Medulla oblongata (tissue), 1 donor: Measurements from ENCODE around the gene SOCS4.
"Not testable (repeated sequence)": the region's sequence is repeated elsewhere in the genome, so short reads cannot be mapped to it uniquely, and the experiment has no call there.

Experiments used
- DNase-seq: peaks from one replicate; pipeline ENCODE4 v3.0.0-alpha.2; 2015; ENCODE audit errors: extremely low spot score

The SOCS4 gene, protein sequence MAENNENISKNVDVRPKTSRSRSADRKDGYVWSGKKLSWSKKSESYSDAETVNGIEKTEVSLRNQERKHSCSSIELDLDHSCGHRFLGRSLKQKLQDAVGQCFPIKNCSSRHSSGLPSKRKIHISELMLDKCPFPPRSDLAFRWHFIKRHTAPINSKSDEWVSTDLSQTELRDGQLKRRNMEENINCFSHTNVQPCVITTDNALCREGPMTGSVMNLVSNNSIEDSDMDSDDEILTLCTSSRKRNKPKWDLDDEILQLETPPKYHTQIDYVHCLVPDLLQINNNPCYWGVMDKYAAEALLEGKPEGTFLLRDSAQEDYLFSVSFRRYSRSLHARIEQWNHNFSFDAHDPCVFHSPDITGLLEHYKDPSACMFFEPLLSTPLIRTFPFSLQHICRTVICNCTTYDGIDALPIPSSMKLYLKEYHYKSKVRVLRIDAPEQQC

DNA sequence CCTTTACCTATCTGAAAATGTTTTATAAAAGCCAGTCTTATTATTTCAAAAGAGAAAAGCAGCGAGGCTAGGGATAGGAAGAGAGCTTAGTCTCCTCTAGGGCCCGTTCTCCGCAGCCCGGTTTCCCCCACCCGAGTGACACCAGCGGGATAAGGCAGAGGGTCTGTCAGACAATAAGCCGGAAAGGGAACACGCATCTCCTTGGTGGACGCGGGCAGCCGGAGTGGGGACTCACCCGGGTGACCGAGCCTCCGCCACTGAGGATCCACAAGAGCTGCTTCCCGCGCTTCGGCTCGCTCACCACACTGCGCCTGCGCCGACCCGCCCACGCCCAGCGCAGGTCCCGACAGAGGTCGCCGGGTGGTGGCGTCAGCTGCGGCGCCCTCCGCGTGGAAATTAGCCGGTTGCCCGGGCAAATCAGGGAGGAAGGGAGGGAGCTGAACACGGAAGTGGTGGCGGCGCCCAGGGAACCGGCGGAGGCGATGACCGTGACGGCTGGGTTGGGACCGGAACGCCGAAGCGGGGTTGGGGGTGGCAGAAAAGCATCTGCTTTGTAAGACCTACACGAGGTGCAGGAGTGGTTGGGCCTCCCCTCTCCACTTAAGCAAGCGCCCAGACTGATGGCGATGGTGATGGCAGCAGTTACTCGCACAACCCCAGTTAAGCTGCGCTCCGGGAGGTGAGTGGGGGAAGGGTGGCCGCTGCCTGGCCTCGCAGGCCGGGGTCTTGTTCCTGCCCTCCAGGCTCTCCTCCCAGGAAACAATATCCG is at the start of gene SOCS4, which contains the start of gene WDHD1:
TSS of gene SOCS4 (plus strand) at position 444 of the 769 bp plus-strand sequence. CDS start 15,806 bp downstream, outside the sequence.
TSS of gene WDHD1 (minus strand) at position 307 of the 769 bp plus-strand sequence. CDS start 312 bp downstream, outside the sequence.
- peak; percentile 95 for DNase-seq

DNA sequence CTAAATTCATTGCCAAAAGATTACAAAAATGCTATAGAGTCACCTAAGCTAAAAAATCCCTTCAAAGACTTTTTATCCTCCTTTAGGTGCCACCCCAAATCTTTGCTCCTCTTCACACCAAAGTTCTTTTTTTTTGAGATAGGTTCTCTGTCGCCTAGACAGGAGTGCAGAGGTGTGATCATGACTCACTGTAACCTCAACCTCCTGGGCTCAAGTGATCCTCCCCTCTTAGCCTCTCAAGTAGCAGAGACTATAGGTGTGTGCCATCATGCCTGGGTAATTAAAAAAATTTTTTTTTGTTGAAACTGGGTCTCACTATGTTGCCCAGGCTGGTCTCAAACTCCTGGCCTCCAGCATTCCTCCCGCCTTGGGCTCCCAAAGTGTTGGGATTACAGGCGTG is 48.0 kb upstream of the SOCS4 start:
- no peak for DNase-seq

DNA sequence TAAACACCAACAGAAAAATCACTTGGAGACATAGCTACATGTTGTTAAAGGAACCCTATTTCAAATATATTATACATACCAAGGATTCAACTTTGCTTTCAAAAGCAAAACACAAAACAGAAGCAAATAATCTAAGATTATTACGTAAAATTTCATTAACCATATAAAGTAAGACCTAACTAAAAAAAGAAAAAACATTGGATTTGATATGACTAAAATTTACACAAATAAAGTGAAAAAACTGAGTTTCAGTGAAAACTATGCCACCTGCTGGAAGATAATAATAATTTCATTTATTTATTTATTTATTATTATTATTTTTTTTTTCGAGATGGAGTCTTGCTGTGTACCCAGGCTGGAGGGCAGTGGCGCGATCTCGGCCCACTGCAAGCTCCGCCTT is 45.3 kb upstream of the SOCS4 start:
- DNase-seq, result no peak

DNA sequence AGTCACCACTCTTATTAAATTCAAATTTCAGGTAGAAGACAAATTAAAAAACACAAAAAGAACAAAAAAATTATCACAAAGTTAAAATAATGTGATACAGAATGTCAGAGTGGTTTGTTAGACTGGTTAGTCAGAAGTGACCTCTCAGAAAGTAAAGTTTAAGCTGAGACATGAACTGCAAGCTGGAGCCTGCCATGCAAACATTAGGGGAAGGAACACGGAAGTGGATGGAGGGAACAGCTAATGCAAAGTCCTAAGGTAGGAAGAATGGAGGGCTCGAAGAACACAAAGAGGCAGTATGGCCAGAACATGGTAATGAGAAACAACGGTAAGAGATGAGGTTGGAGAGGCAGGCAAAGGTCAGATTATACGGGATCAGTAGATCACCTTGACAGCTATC is 41.9 kb upstream of the SOCS4 start:
- no peak for DNase-seq

DNA sequence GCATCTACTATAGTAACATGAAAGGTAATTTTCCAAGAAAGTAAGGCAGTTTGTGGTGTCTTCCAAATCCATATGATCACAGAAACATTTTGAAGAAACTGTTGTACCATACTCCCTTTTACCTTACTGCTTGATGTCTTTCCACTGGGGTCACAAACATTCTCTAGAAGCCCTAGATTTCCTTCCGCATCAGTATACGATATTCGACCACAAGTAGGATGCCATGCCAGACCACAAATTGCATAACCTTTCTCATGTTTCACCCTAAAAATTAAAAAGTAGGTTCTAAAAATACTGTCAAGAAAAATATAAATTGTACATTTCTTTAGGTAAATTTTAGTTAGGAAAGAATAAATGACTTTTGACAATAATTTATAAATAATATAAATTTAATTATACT is 26.7 kb upstream of the SOCS4 start:
- DNase-seq, result no peak

DNA sequence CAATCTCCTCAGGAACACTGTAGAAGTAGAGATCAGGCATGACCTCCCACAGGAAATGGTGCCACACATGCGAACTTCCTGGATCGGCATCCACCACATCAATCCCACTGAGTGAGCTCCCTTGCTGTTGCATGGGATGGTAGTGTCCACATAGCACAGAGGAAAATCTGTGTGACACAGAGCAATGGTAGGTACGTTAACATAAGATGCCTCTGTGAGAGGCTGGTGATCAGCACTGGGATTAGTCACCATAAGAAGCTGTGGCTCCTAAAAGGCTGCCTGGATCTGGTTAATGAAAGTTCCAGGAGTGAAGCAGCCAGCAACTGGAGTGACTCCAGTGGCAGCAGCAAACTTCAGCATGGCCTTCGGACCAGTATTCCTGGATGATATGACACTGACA is 22.0 kb upstream of the SOCS4 start:
- no peak for DNase-seq

DNA sequence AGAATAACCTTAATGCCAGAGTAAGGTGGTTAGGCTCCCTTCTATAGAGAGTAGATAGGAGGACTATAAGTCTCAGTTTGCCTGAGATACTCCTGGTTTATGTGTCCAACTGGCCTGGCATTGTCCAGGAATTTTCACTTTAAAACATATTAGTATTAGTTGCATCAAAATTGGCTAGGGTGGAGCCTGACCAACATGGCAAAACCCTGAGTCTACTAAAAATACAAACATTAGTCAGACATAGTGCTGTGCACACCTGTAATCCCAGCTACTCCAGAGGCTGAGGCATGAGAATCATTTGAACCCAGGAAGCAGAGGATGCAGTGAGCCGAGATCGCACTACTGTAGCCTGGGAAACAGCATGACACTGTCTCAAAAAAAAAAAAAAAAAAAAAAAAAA is 12.0 kb upstream of the SOCS4 start:
- no peak for DNase-seq

DNA sequence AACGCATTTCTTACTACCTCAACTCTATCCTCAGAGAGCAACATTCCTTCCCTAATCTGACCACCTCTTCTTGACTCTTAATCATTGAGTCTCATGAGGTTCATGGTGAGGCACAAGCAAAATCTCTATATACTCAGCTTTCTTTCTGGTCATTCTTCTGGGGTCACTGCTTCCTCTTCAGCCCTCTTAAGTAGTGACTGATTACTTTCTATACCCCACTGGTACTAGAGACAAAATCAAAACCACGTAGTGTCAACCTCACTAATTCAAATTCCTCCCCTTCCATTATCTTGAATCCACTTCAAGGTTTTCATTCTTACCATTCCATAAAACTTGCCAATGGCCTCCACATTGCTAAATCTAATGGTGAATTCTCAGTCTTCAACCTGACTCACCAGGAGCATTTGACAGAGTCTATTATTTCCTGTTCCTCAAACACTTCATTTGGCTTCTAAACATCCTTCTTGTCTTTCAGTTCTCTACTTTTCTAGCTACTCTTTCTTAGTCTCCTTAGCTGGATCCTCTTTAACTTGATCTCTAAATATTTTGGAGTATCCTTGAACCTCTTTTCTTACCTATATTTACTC is 7.0 kb upstream of the SOCS4 start:
- no peak for DNase-seq

DNA sequence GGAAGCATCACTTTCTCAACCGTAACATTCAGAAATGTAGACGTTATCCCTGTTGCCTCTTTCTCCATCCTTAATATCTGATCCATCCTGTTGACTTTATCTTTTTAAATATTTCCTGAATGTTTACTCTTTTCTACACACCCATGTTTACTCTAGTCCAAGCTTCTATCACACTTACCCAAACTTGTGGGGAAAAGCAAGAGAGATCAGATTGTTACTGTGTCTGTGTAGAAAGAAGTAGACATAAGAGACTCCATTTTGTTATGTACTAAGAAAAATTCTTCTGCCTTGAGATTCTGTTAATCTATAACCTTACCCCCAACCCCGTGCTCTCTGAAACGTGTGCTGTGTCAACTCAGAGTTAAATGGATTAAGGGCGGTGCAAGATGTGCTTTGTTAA is 2.7 kb upstream of the SOCS4 start:
- DNase-seq, result not testable (repeated sequence)

DNA sequence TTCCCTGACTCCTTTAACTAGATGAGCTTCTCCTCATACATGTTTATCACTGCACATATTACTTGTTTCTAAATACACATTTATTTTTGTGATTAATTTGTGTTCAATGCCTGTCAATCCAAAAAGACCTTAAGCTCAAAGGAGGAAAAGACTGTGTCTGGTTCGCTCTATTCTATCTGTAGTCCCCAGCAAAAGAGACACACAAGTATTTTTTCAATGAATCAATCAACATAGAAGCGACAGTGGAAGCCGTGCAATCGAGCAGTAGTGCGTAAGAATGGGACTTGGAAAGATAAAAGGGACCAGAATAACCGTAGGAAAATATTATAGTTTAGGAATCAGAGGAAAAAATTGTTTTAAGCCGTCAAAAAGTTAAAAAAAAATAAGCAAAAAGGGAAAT is 1.1 kb upstream of the SOCS4 start:
- no peak for DNase-seq

DNA sequence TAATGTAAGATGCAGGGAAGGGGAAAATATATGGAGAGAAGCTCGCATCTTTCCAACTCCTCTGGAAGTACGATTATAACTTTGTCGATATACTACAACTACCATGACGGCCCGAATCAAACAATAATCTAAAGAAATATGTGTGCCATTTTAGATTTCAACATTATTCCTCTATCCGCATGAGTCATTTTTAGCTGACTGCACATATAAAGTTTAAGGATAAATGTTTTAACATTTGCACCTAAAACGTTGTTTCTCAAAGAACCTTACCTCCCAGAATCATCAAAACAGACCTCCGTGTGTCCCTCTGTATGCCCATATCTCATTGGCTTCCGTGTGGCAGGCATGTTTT is 619 bp upstream of the SOCS4 start:
- no peak for DNase-seq

DNA sequence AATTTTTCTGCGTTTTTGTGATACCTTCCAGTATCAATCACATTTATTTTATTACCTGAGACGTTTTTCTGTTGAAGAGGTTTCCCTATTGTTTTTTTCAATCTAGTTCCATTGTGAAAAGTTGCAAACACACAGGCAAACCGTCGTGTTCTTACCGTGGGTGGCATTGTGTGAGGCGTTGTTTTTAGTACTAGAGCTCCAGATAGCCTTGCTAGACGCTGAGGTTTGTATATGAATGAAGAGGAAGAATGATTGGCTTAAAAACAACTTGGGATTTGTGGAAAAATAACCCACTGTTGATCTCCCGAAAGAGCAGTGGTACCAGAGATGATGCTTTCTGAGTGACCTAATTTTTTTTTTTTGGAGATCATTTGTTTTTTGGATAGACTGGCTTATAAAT is 1.0 kb downstream of the SOCS4 start:
- no peak for DNase-seq

DNA sequence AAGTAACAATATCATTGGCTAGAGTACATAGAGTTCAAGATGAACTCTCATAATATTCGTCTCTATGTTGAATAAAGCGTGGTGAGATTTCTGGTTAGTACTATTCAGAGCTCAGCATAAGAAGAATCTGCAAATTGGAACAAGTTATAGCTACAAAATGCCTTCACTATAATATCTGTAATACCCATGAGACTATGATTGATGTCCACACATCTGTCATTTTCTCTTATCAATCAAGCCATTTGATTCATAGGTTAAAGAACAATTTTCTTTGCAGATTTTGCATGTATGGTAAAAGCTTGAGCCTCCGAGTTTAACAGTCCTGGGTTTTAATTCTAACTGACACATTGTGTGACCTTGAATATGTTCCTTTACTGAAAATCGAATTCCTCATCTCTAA is 1.4 kb downstream of the SOCS4 start:
- no peak for DNase-seq

DNA sequence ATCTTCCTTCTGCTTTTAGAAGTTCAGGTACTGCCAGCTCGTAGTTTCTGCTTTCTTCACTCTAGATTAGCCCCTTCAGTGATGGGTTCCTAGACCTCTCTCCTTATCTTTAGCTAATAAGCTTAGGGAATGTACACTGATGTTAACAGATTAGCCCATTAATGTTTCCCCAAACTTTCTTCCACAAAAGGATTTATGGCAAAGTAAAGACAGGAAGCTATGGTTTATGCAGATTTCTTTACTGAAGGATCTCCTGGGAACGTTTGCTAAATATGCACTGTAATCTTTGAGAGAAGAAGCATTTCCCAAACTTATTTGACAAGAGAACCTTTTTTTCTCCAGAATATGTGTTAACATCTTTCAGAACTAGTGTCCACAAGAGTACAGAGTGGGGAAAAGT is 4.2 kb downstream of the SOCS4 start:
- DNase-seq, result no peak

DNA sequence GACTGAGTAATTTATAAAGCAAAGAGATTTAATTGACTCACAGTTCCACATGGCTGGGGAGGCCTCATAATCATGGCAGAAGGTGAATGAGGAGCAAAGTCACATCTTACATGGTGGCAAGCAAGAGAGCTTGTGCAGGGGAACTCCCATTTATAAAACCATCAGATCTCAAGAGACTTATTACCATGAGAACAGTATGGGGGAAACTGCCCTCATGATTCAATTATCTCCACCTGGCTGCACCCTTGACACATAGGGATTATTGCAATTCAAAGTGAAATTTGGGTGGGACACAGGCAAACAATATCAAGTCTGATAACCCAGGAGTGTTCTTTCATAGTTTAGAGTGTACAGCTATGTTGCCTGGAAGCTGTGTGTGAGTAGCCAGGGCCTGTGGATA is 11.0 kb downstream of the SOCS4 start:
- not testable (repeated sequence) for DNase-seq

DNA sequence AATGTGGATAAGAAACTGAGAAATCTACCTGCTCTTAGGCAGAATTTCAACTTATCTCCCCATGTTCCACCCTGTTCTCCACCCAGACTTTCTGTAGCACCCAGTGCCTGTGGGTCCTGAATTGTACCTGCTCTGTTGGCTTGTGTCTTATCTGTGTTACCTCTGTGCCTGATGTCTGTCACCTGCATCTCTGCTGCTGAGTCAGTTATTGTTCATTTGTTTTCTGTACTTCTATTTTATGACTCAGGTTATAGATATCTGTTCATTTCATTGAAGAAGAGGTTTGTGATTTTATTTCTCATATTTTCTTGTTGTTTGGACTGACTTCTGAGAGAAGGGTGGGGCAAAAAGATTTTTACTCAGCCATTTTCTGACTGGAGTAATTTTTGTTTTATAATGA is 11.7 kb downstream of the SOCS4 start:
- no peak for DNase-seq

DNA sequence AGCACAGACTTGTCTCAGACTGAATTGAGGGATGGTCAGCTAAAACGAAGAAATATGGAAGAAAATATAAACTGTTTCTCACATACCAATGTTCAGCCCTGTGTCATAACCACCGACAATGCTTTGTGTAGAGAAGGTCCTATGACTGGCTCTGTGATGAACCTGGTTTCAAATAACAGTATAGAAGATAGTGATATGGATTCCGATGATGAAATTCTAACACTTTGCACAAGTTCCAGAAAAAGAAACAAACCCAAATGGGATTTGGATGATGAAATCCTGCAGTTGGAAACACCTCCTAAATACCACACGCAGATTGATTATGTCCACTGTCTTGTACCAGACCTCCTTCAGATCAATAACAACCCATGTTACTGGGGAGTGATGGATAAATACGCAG is 16.5 kb downstream of the SOCS4 start:
- no peak for DNase-seq

DNA sequence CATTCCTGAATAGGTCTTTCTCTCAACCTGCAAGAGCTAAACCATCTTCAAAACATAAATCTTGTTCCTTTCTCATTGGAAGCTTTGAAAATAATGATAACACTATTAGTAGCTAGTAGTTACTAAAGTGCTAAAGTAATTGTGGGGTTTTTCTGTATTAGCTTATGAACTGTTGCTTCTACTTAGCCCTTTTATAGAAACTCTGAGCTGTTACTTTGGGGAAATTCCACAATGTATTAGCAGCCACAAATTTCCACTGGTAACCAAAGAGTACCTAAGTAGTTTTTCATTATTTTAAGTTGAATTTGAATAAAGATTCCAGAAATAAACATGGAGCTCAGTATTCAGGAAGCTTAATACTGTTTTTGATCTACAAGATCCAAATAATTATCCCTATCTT is 18.1 kb downstream of the SOCS4 start:
- no peak for DNase-seq

DNA sequence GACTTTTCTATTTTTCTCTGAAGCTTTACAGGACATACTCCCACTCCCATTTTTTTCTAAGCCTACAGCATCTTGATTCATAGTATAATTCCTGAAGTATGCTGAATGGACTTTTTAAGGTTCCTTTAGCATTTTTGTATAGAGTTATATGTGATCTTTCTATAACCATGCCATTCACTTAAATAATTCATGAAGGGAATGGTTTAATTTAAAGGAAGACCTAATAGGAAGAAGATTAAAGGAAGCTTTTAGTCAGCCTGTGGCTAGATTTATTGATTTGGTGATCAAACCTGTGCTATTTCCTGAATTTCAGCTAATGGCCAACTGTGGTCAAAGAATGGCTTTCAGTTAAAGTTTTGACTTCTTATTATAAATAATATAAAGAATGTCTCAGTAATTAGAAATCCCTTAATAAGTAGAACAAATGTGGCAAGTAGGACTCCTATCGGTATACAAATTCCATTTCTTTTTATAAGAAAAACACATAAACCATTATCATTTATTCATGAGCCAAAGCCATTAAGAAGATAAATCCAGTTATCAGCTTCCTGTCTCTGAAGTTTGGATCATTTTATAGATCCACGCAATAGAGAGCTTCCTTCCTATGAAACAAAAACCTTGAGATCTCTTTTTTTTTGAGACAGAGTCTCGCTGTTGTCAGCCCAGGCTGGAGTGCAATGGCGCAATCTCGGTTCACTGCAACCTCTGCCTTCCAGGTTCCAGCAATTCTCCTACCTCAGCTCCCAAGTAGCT is 20.4 kb downstream of the SOCS4 start:
- DNase-seq, result no peak

DNA sequence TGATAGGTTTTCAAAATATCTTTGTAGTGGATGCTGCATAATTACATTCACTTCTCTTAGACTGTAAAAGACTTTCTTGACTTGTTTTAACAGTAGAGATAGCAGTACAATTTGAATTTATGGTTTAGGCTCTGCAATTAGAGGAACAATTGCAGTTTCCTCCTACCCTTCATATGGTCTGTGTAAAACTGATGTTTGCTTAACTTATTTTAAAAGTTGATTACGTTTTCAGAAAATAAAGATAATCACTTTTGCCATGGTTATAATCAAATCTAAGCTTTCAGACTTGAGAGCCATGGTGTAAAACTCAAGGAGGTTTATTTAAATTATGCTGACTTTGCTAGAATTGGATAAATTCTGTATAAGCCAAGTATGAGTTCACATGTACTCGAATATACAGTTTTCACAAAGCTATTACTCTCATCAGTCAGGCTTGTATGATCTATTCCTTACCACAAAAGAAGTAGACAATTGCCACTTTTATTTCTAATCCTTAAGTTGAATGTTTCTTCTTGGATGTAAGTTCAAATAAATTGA is 21.9 kb downstream of the SOCS4 start:
- no peak for DNase-seq

DNA sequence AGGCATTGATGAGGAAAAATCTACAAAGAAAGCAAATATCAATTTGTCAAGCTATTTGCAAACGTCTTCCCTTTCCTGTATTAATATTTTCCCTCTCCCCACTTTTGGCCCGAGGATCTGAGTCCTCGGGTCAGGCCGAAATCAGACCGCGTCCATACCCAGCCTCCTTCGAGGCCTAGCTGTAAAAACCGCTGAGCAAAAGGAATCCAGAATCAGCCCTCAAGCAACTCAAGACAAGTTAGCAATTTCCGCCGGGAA is 24.1 kb downstream of the SOCS4 start:
- DNase-seq, result no peak
